HEK293 (cell line): ENCODE data around the gene BICC1.

Experiments used
- CTCF ChIA-PET: fragments of 350-600 bp; formaldehyde crosslinking; extraction: SDS; loops from one replicate; lab custom pipeline; 2021; ENCODE audit warnings: antibody characterized with exemption; lab: Yijun Ruan, JAX
- POLR2A ChIA-PET: fragments of 300-600 bp; formaldehyde crosslinking; extraction: SDS; loops from one replicate; lab custom pipeline; 2020; ENCODE audit warnings: antibody characterized with exemption, inconsistent platforms; lab: Yijun Ruan, JAX
- H3K27ac ChIP-seq: fragments of 200-500 bp; sonication (Bioruptor generic); 2 replicates; pipeline ENCODE4 v1.5.1; 2014; ENCODE audit warnings: low read depth, low read length, control low read depth, inconsistent platforms; ENCODE audit errors: extremely low read depth
- H3K36me3 ChIP-seq, 2 experiments: fragments of 200-500 bp in 1 of 2; sonication (Bioruptor generic) in 1 of 2; 1 replicate in 1 of 2; 2 replicates in 1 of 2; pipeline ENCODE4 v1.5.1; 2014 to 2017; ENCODE audit warnings: inconsistent platforms in 2 of 2, low read length in 2 of 2; ENCODE audit not compliant: control insufficient read depth in 2 of 2, insufficient read depth in 1 of 2
- H3K4me1 ChIP-seq: fragments of 200-500 bp; sonication (Bioruptor generic); 2 replicates; pipeline ENCODE4 v1.5.1; 2014; ENCODE audit warnings: mild to moderate bottlenecking, low read length, inconsistent platforms; ENCODE audit not compliant: control insufficient read depth, insufficient read depth
- H3K4me3 ChIP-seq: 2 replicates; pipeline ENCODE4 v1.5.1; 2011; ENCODE audit warnings: low read depth, mild to moderate bottlenecking, control low read depth, low read length, moderate library complexity
- H3K9me3 ChIP-seq: fragments of 200-500 bp; sonication (Bioruptor generic); 2 replicates; pipeline ENCODE4 v1.5.1; 2014; ENCODE audit warnings: low read depth, low read length, inconsistent platforms; ENCODE audit not compliant: control insufficient read depth, insufficient read depth
- GFI1B ChIP-seq: fragments of 450-650 bp; formaldehyde crosslinking; IDR thresholded peaks from 2 replicates; pipeline ENCODE4 v1.5.1; 2016; ENCODE audit warnings: missing biosample characterization, missing genetic modification characterization
- KLF8 ChIP-seq: fragments of 450-650 bp; formaldehyde crosslinking; IDR thresholded peaks from 2 replicates; pipeline ENCODE4 v1.5.1; 2016; ENCODE audit warnings: missing biosample characterization, missing genetic modification characterization
- KLF9 ChIP-seq: fragments of 450-650 bp; formaldehyde crosslinking; IDR thresholded peaks from 2 replicates; pipeline ENCODE4 v1.5.1; 2016; ENCODE audit warnings: missing biosample characterization, missing genetic modification characterization, low read depth
- PRDM1 ChIP-seq: fragments of 450-650 bp; formaldehyde crosslinking; IDR thresholded peaks from 2 replicates; pipeline ENCODE4; 2016; ENCODE audit warnings: missing biosample characterization, missing genetic modification characterization
- SETDB1 ChIP-seq: IDR thresholded peaks from one replicate; pipeline ENCODE4 v1.6.1; 2017; ENCODE audit warnings: mild to moderate bottlenecking, low read length, moderate library complexity, mixed read lengths; ENCODE audit not compliant: insufficient read length
- ZBTB21 ChIP-seq: fragments of 450-650 bp; formaldehyde crosslinking; IDR thresholded peaks from 2 replicates; pipeline ENCODE4 v1.5.1; 2017; ENCODE audit warnings: missing biosample characterization, missing genetic modification characterization
- ZNF133 ChIP-seq: fragments of 450-650 bp; formaldehyde crosslinking; IDR thresholded peaks from 2 replicates; pipeline ENCODE4 v1.5.1; 2016; ENCODE audit warnings: missing biosample characterization, missing genetic modification characterization
- ZNF138 ChIP-seq: fragments of 450-650 bp; formaldehyde crosslinking; IDR thresholded peaks from 2 replicates; pipeline ENCODE4 v1.5.1; 2016; ENCODE audit warnings: missing biosample characterization, missing genetic modification characterization, borderline replicate concordance
- ZNF292 ChIP-seq: fragments of 450-650 bp; formaldehyde crosslinking; IDR thresholded peaks from 2 replicates; pipeline ENCODE4 v1.5.1; 2016; ENCODE audit warnings: low read depth, missing biosample characterization, missing genetic modification characterization, borderline replicate concordance
- ZNF423 ChIP-seq: fragments of 450-650 bp; formaldehyde crosslinking; IDR thresholded peaks from 2 replicates; pipeline ENCODE4 v1.5.1; 2016; ENCODE audit warnings: missing biosample characterization, missing genetic modification characterization
- ZNF48 ChIP-seq: fragments of 450-650 bp; formaldehyde crosslinking; IDR thresholded peaks from 2 replicates; pipeline ENCODE4 v1.5.1; 2016; ENCODE audit warnings: missing biosample characterization, missing genetic modification characterization
- ZNF544 ChIP-seq: fragments of 450-650 bp; formaldehyde crosslinking; IDR thresholded peaks from 2 replicates; pipeline ENCODE4 v1.5.0; 2017; ENCODE audit warnings: missing biosample characterization, missing genetic modification characterization
- ZNF624 ChIP-seq: fragments of 450-650 bp; formaldehyde crosslinking; IDR thresholded peaks from 2 replicates; pipeline ENCODE4 v1.5.1; 2017; ENCODE audit warnings: missing biosample characterization, missing genetic modification characterization
- ZNF658 ChIP-seq: fragments of 450-650 bp; formaldehyde crosslinking; IDR thresholded peaks from 2 replicates; pipeline ENCODE4; 2016; ENCODE audit warnings: missing biosample characterization, missing genetic modification characterization
- ZNF704 ChIP-seq: fragments of 450-650 bp; formaldehyde crosslinking; IDR thresholded peaks from 2 replicates; pipeline ENCODE4 v1.5.1; 2016; ENCODE audit warnings: missing biosample characterization, missing genetic modification characterization
- ZNF777 ChIP-seq: fragments of 450-650 bp; formaldehyde crosslinking; IDR thresholded peaks from 2 replicates; pipeline ENCODE4 v1.5.1; 2017; ENCODE audit warnings: missing biosample characterization, missing genetic modification characterization, borderline replicate concordance

Gene BICC1

GRCh38 chr10:58758321-58758720 is 245.6 kb downstream of the BICC1 start:
- TF ChIP-seq ZNF292 (tag by site-specific recombination) = no peak
- no peak for TF ChIP-seq ZNF423 (tag by site-specific recombination)
- no peak for TF ChIP-seq ZNF704 (tag by site-specific recombination)
- TF ChIP-seq ZNF133 (tag by site-specific recombination) = no peak
- no peak for TF ChIP-seq KLF8 (tag by site-specific recombination)
- TF ChIP-seq, all 188 proteins: peak for 0
- Histone ChIP-seq H3K27ac (no peak overlapping the region), H3K4me3 (no peak overlapping the region), H3K9me3 (no peaks in the 10 kb centered on the region), H3K36me3 (no peaks in the 10 kb centered on the region), H3K4me1 (peaks cover 2% of the 10 kb centered on the region; the same call in 1 of the 2 replicates)
- POLR2A ChIA-PET = no interaction called here
- CTCF ChIA-PET = no interaction called here

GRCh38 chr10:58764087-58764747 is 251.5 kb downstream of the BICC1 start:
- no peak for TF ChIP-seq ZBTB21 (tag by site-specific recombination)
- TF ChIP-seq PRDM1 (tag by site-specific recombination) = peak; percentile 41; the same call in 1 of the 2 replicates
- CTCF ChIA-PET = interaction anchor here (0.7 kb wide), 1 partner anchor 17 kb away, joined by 3 read pairs; no protein-coding TSS in a partner anchor
- H3K36me3 ChIP-seq = no peaks in the 10 kb centered on the region
- no peak overlapping the region for H3K27ac ChIP-seq
- no peak overlapping the region for H3K4me3 ChIP-seq
- no peaks in the 10 kb centered on the region for H3K9me3 ChIP-seq
- POLR2A ChIA-PET = interaction anchor here (0.7 kb wide), 1 partner anchor 243 kb away, joined by 5 read pairs; no protein-coding TSS in a partner anchor
- no peaks in the 10 kb centered on the region for H3K4me1 ChIP-seq

GRCh38 chr10:58765910-58766309 is 253.2 kb downstream of the BICC1 start:
- Histone ChIP-seq H3K9me3 (no peaks in the 10 kb centered on the region), H3K4me1 (no peaks in the 10 kb centered on the region), H3K36me3 (no peaks in the 10 kb centered on the region), H3K27ac (no peak overlapping the region), H3K4me3 (no peak overlapping the region)
- ChIA-PET POLR2A (no interaction called here), CTCF (interaction anchor here (0.5 to 0.8 kb wide), 3 partner anchors 376 to 1109 kb away, joined by 3 read pairs; no protein-coding TSS in a partner anchor)
- no peak for TF ChIP-seq ZNF138
- TF ChIP-seq KLF9 (tag by site-specific recombination) = no peak
- TF ChIP-seq ZNF777 = no peak
- TF ChIP-seq ZNF624 (tag by site-specific recombination) = no peak
- TF ChIP-seq ZNF544 (tag by site-specific recombination) = no peak
- no peak for TF ChIP-seq ZNF48 (tag by site-specific recombination)
- no peak for TF ChIP-seq GFI1B

GRCh38 chr10:58767652-58768051 is 255.0 kb downstream of the BICC1 start:
- H3K36me3 ChIP-seq = no peaks in the 10 kb centered on the region
- TF ChIP-seq SETDB1 = peak; percentile 44
- no peak for TF ChIP-seq ZNF658 (tag by site-specific recombination)
- H3K4me3 ChIP-seq = no peak overlapping the region
- H3K9me3 ChIP-seq = no peaks in the 10 kb centered on the region
- POLR2A ChIA-PET = no interaction called here
- H3K4me1 ChIP-seq = no peaks in the 10 kb centered on the region
- no peak overlapping the region for H3K27ac ChIP-seq
- CTCF ChIA-PET = no interaction called here
